SK-N-MC (cell line): ENCODE results near the gene CEP68.

ENCODE experiments used
- EZH2 ChIP-seq: fragments of 200-600 bp; sonication (generic); IDR thresholded peaks from one replicate; pipeline ENCODE4 v1.6.1; 2017; ENCODE audit warnings: antibody characterized with exemption
- POLR2AphosphoS5 ChIP-seq: IDR thresholded peaks from 2 replicates; pipeline ENCODE4 v1.6.1; 2012; ENCODE audit warnings: mild to moderate bottlenecking, low read depth, low read length, borderline replicate concordance

- TF ChIP-seq POLR2AphosphoS5 = no peak
- TF ChIP-seq EZH2 = no peak
These were observed 37.0 kb downstream of the CEP68 start for GRCh38 chr2:65093211-65093610.
